RWPE1 (cell line): ENCODE measurements around the gene RBM11.

Experiments used
- CTCF ChIA-PET: fragments of 350-600 bp; sonication (Branson Sonifier 250); formaldehyde crosslinking; extraction: SDS; loops from one replicate; lab custom pipeline; 2021; lab: Yijun Ruan, JAX
- POLR2A ChIA-PET: fragments of 400-600 bp; formaldehyde crosslinking; extraction: SDS; loops from one replicate; lab custom pipeline; 2020; ENCODE audit warnings: antibody characterized with exemption; ENCODE audit not compliant: low non-redundant PET; lab: Yijun Ruan, JAX
- DNase-seq: peaks from one replicate; pipeline ENCODE4 v3.0.0; 2012; ENCODE audit warnings: low spot score
- H3K27ac ChIP-seq: fragments of 450-650 bp; 2 replicates; pipeline ENCODE4 v1.5.1; 2017
- CTCF ChIP-seq: fragments of 450-650 bp; conservative IDR thresholded peaks from 2 replicates; pipeline ENCODE4 v1.5.1; 2017; ENCODE audit warnings: low read depth, mild to moderate bottlenecking

Gene RBM11

DNA sequence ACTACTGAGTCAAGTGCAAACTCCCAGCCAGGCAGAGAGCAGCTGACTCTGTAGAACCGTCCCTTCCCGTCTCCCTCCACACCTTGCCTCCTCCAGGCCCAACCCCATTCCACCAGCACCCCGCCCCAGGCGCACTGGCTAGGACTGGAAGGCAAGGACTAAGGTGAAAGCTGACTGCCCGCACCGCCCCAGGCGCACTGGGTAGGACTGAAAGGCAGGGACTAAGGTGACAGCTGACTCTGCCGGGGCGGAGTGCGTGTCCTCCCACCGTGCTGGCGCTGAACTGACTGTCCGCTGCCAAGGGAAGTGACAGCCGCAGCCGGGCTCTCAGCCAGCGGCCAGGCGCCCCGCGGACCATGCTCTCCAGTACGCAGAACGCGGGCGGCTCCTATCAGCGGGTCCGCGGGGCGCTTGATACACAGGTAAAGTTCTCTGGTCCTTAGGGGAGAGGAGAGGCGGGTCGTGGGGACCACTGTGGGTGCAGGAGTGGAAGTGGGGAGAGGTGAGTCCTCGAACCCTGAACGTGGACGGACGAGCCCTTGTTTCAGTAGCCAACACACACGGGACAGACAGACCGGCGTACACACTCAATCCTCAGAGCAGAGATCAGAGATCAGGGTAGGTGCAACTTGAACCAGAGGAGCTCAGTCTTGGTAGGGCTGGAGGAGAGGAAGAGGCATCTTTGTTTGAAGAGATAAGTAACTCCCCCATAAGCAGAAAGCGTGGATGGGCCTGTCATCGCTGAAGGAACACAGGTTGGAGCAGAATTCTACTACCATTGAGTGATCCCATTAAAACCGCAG, 58.0 kb downstream of the RBM11 start:
- no peak for TF ChIP-seq CTCF
- ChIA-PET POLR2A (no interaction called here), CTCF (no interaction called here)
- H3K27ac ChIP-seq = no peak overlapping the region
- DNase-seq = no peak

DNA sequence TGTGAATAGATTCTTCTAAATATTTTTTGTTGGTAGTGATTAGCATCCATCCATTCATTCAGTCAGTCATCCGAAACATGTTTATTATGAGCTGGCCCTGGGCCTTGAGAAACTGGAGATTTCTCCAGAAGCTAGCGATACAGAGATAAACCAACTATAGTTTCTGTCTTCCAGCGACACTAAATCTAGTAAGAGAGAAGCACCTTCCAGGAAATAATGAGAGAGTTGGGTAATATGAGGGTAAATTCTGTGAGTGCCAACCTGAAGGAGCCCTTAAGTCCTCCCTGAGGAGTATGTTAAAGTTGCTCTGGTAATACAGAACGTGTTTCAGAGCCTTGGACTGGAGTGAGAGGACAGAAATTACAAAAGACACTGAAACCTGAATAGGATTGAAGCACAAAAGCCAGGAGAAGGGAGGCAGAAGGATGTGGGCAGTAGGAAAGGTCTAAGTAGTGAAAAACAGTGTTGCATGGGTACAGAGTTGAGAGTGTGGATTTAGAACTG, 59.8 kb downstream of the RBM11 start:
- no peak for DNase-seq
- TF ChIP-seq CTCF = no peak
- ChIA-PET CTCF (no interaction called here), POLR2A (no interaction called here)
- no peak overlapping the region for H3K27ac ChIP-seq
